K562 (cell line): ENCODE results near the gene SLC28A1. TPM values are rescaled to one million over a fixed set of nuclear protein-coding genes. Genes with fewer than 3 reads are reported as not detected.

Source experiments
- ATAC-seq: fragments of 200-7000 bp; cut with Tn5 transposase; 3 replicates; pipeline ENCODE4 v1.9.1; 2020; ENCODE audit warnings: moderate library complexity
- BruUV-seq: library from RNA; stranded (reverse); fragments of 400-500 nt; replicated peaks from 2 replicates; lab custom pipeline; 2021; lab: Mats Ljungman, UMichigan
- CTCF ChIA-PET: fragments of 300-600 bp; formaldehyde crosslinking; extraction: SDS; loops from one replicate; lab custom pipeline; 2021; ENCODE audit warnings: low intra/inter-chr PET ratio; lab: Yijun Ruan, JAX
- POLR2A ChIA-PET: fragments of 300-600, 350-650 bp; sonication (Branson Sonifier 250); formaldehyde crosslinking; extraction: SDS; loops from one replicate; lab custom pipeline; 2021; ENCODE audit warnings: antibody characterized with exemption, inconsistent platforms; lab: Yijun Ruan, JAX
- DNase-seq, 4 experiments: peaks; one replicate each; pipeline versions ENCODE4 v3.0.0 to v3.0.0-alpha.2; 2011 to 2018; ENCODE audit warnings: low spot score in 3 of 4, mixed read lengths in 3 of 4; ENCODE audit errors: extremely low read depth in 1 of 4
- FAIRE-seq: peaks from 2 replicates; lab custom pipeline; 2011; peaks lifted over from hg19 to GRCh38; lab: Jason Lieb, UNC
- H2AFZ ChIP-seq: 2 replicates; pipeline ENCODE4 v1.6.0; 2011; ENCODE audit warnings: low read depth, low read length, control low read depth, inconsistent platforms
- H3K27ac ChIP-seq: fragments of 200-600 bp; 3 replicates; pipeline ENCODE4 v1.8.0; 2011; ENCODE audit warnings: low read depth, mild to moderate bottlenecking, control low read depth, inconsistent platforms, low read length, moderate library complexity, mixed read lengths; ENCODE audit errors: extremely low read depth
- H3K27me3 ChIP-seq, 2 experiments: fragments of 300-600 bp in 1 of 2; 2 replicates in 1 of 2; 3 replicates in 1 of 2; pipeline versions ENCODE4 v1.6.0 to v1.8.0; 2011; ENCODE audit warnings: inconsistent platforms in 2 of 2, low read length in 2 of 2, mild to moderate bottlenecking in 1 of 2, mixed read lengths in 1 of 2, moderate library complexity in 1 of 2; ENCODE audit not compliant: control insufficient read depth in 2 of 2, insufficient read depth in 2 of 2
- H3K36me3 ChIP-seq: fragments of 300-600 bp; 3 replicates; pipeline ENCODE4 v1.8.0; 2011; ENCODE audit warnings: mild to moderate bottlenecking, low read length, inconsistent platforms; ENCODE audit not compliant: control insufficient read depth, insufficient read depth
- H3K4me1 ChIP-seq, 2 experiments: fragments of 200-600 bp in 1 of 2; replicated peaks in 1 of 2; 2 replicates in 1 of 2; 3 replicates in 1 of 2; pipeline versions ENCODE4 v1.5.1 to v1.8.0; 2011; ENCODE audit warnings: inconsistent platforms in 2 of 2, low read length in 2 of 2, mild to moderate bottlenecking in 1 of 2, mixed read lengths in 1 of 2, moderate library complexity in 1 of 2; ENCODE audit not compliant: control insufficient read depth in 2 of 2, insufficient read depth in 2 of 2
- H3K4me2 ChIP-seq: 2 replicates; pipeline ENCODE4 v1.6.1; 2011; ENCODE audit warnings: low read length, control low read depth, inconsistent platforms, mixed read lengths; ENCODE audit not compliant: insufficient read depth
- H3K4me3 ChIP-seq: fragments of 200-600 bp; sonication (generic), shearing (Covaris generic); 2 replicates; pipeline ENCODE4 v1.5.1; 2016; ENCODE audit warnings: control low read depth, inconsistent platforms
- H3K79me2 ChIP-seq: fragments of 200-600 bp; 3 replicates; pipeline ENCODE4 v1.8.0; 2011; ENCODE audit warnings: low read length, inconsistent platforms; ENCODE audit not compliant: control insufficient read depth, insufficient read depth
- H3K9ac ChIP-seq, 2 experiments: 2 replicates each; pipeline versions ENCODE4 v1.6.0 to v1.6.1; 2011; ENCODE audit warnings: low read depth in 2 of 2, low read length in 2 of 2, control low read depth in 1 of 2, inconsistent platforms in 1 of 2, mild to moderate bottlenecking in 1 of 2, mixed read lengths in 1 of 2; ENCODE audit not compliant: insufficient read depth in 1 of 2
- H3K9me1 ChIP-seq: one replicate; pipeline ENCODE4 v1.6.0; 2011; ENCODE audit warnings: inconsistent platforms, mild to moderate bottlenecking, low read length, moderate library complexity; ENCODE audit not compliant: control insufficient read depth, insufficient read depth
- H3K9me3 ChIP-seq: replicated peaks from 2 replicates; pipeline ENCODE4 v1.5.1; 2011; ENCODE audit warnings: low read depth, low read length, inconsistent platforms; ENCODE audit not compliant: control insufficient read depth, insufficient read depth
- H4K20me1 ChIP-seq: replicated peaks from 2 replicates; pipeline ENCODE4 v1.6.1; 2011; ENCODE audit warnings: low read length, inconsistent platforms, mixed read lengths; ENCODE audit not compliant: control insufficient read depth, insufficient read depth
- CEBPB ChIP-seq: fragments of 450-650 bp; IDR thresholded peaks from 2 replicates; pipeline ENCODE4 v1.6.1; 2016; ENCODE audit warnings: missing genetic modification characterization, missing compliant biosample characterization
- DEAF1 ChIP-seq: fragments of 450-650 bp; formaldehyde crosslinking; IDR thresholded peaks from 2 replicates; pipeline ENCODE4 v1.4.0; 2020; ENCODE audit warnings: mild to moderate bottlenecking, moderate library complexity
- GATAD2B ChIP-seq: fragments of 450-650 bp; IDR thresholded peaks from 2 replicates; pipeline ENCODE4 v1.6.1; 2017; ENCODE audit warnings: mild to moderate bottlenecking, borderline replicate concordance
- KDM5B ChIP-seq: fragments of 200-600 bp; sonication (generic); IDR thresholded peaks from 2 replicates; pipeline ENCODE4 v1.6.1; 2012; ENCODE audit warnings: low read depth, mild to moderate bottlenecking, moderate library complexity, low read length, control low read depth, inconsistent platforms; ENCODE audit not compliant: insufficient replicate concordance
- PML ChIP-seq: IDR thresholded peaks from 2 replicates; pipeline ENCODE4 v1.6.1; 2012; ENCODE audit warnings: low read length, inconsistent platforms
- STAG1 ChIP-seq: sonication (generic); formaldehyde crosslinking; IDR thresholded peaks from 2 replicates; pipeline ENCODE4 v1.5.0; 2020; ENCODE audit warnings: missing genetic modification reagents, borderline replicate concordance
- SUPT5H ChIP-seq: fragments of 450-650 bp; IDR thresholded peaks from 2 replicates; pipeline ENCODE4 v1.6.1; 2016
- TBL1XR1 ChIP-seq, 2 experiments: IDR thresholded peaks; 2 replicates each; pipeline ENCODE4 v1.6.1; 2012; ENCODE audit warnings: improper control_type of control experiment in 2 of 2, low read length in 2 of 2, mild to moderate bottlenecking in 1 of 2
- TEAD4 ChIP-seq, 2 experiments: sonication (generic) in 1 of 2; formaldehyde crosslinking in 1 of 2; IDR thresholded peaks; 2 replicates each; pipeline versions ENCODE4 v1.6.1 to v1.8.0; 2012 to 2022; ENCODE audit warnings: borderline replicate concordance in 1 of 2, inconsistent platforms in 1 of 2, low read length in 1 of 2, mild to moderate bottlenecking in 1 of 2, missing genetic modification reagents in 1 of 2
- ZNF324 ChIP-seq: fragments of 250-450 bp; sonication (Bioruptor Pico); IDR thresholded peaks from 2 replicates; pipeline ENCODE4 v1.4.0; 2020; ENCODE audit warnings: mild to moderate bottlenecking
- ZNF518B ChIP-seq: fragments of 250-450 bp; sonication (Bioruptor Pico); IDR thresholded peaks from 2 replicates; pipeline ENCODE4 v1.5.0; 2021; ENCODE audit warnings: mild to moderate bottlenecking, moderate library complexity
- WGBS: fragments of 100-300 bp; shearing (Covaris generic); methylation state at CpG from one replicate; pipeline ENCODE4 v1.1.6; 2016; ENCODE audit warnings: low coverage, mixed read lengths; ENCODE audit not compliant: insufficient coverage; ENCODE audit errors: missing lambda C conversion rate; 5-methylcytosine and 5-hydroxymethylcytosine counted together
- in situ Hi-C: fragments of 300-500 bp; cut with MboI; formaldehyde crosslinking; loops from 4 replicates; pipeline ENCODE4 v1.15.0; 2018; ENCODE audit warnings: inconsistent platforms, mixed read lengths
- intact Hi-C: fragments of 100-400 bp; cut with micrococcal nuclease; formaldehyde crosslinking; loops from 2 replicates; pipeline ENCODE4 v1.14.2; 2022
- polyA plus RNA-seq, 8 experiments: library from polyadenylated mRNA; depleted of rRNA in 4 of 8; stranded (reverse) in 5 of 8; unstranded in 3 of 8; fragments of >200 nt; fragmentation: Nextera tagmentation in 2 of 8; fragmentation: Illumina TruSeq in 1 of 8; extraction: Ambion mirVana in 2 of 8; extraction: Trizol in 1 of 8; gene quantifications; 2 replicates each; pipeline versions ENCODE4 v1.2.1 to v1.2.3, GENCODE V29; 2011 to 2014; ENCODE audit warnings: inconsistent platforms in 1 of 8, missing spikeins in 1 of 8
- total RNA-seq, 7 experiments: library from RNA; depleted of rRNA in 6 of 7; stranded (reverse); fragments of >200 nt in 6 of 7; fragmentation: Illumina TruSeq in 2 of 7; extraction: Trizol in 2 of 7; gene quantifications; 2 replicates each; pipeline versions ENCODE4 v1.2.1 to v1.2.3, GENCODE V29; 2011 to 2021; ENCODE audit warnings: low replicate concordance in 1 of 7
- TF ChIP-seq, protein P1 (sequence below): fragments of 450-650 bp; IDR thresholded peaks from 2 replicates; pipeline ENCODE4 v1.6.1; 2016; ENCODE audit warnings: missing biosample characterization, missing genetic modification characterization
- TF ChIP-seq, protein P2 (sequence below), 2 experiments: IDR thresholded peaks; 2 replicates each; pipeline ENCODE4 v1.6.1; 2012; ENCODE audit warnings: improper control_type of control experiment in 2 of 2, low read depth in 2 of 2, low read length in 2 of 2, borderline replicate concordance in 1 of 2

The SLC28A1 gene
- total and polyA plus RNA-seq, 9 of the 15 experiments (the other 6 are each of a cell fraction or from before 2014, with no cell fraction given): 0.04 TPM; not detected in 8

DNA sequence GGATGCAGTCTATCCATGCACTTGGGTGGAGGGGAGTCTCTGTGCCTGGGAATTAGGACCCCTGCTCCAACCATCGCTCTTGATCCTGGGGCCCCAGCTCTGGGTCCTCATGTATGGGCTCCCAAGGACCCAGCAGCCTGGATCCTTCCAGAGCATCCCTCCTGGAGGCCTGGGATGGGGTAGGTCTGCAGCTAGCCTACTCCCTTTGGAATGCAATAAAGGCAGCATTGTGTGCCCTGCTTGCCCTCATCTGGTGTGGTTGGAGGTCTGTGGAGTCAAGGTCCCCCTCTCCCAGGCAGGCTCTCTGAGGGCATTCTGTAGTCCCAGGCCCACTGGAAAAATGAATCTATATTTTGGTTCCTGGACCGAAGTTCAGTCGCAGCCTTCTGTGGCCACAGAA, 15.0 kb upstream of the SLC28A1 start:
- Histone ChIP-seq H3K9me1 (no peaks in the 10 kb centered on the region), H3K36me3 (no peaks in the 10 kb centered on the region), H3K27me3 (peaks cover 20 to 50% of the 10 kb centered on the region in 2 experiments), H3K9ac (no peak overlapping the region), H2AFZ (no peak overlapping the region), H3K79me2 (no peaks in the 10 kb centered on the region), H3K4me1 (no peaks in the 10 kb centered on the region), H3K9me3 (no peaks in the 10 kb centered on the region), H3K4me2 (no peak overlapping the region), H3K4me3 (no peak overlapping the region), H3K27ac (no peak overlapping the region), H4K20me1 (no peaks in the 10 kb centered on the region)
- no peak for ATAC-seq
- in situ Hi-C loops: no loop called here
- ChIA-PET CTCF (no interaction called here), POLR2A (interaction anchor here (0.6 to 2.0 kb wide), 3 partner anchors 12 to 32 kb away, joined by 3 to 7 read pairs (median 4); no protein-coding TSS in a partner anchor)
- intact Hi-C loops: no loop called here
- no TSS peak for BruUV-seq
- FAIRE-seq: no peak
- DNase-seq: no peak
- WGBS: 0% methylated on average over 3 of the region's 3 CpGs
- TF ChIP-seq GATAD2B: no peak
- TF ChIP-seq DEAF1 (CRISPR knock-in tag): no peak
- no peak for TF ChIP-seq SUPT5H
- TF ChIP-seq ZNF324: no peak
- no peak for TF ChIP-seq TBL1XR1 (IDR thresholded peaks at IDR 0.05; ENCODE audit: low read length in 2 of 2)
- no peak for TF ChIP-seq CEBPB (tag)
- no peak for TF ChIP-seq TEAD4 (IDR thresholded peaks at IDR 0.05; ENCODE audit: low read length)
- TF ChIP-seq TEAD4 (CRISPR knock-in tag; IDR thresholded peaks at IDR 0.05; ENCODE audit: borderline replicate concordance): no peak
- TF ChIP-seq PML: no peak
- no peak for TF ChIP-seq ZNF518B (CRISPR knock-in tag)
- TF ChIP-seq STAG1 (CRISPR knock-in tag): no peak
- TF ChIP-seq KDM5B: no peak
- TF ChIP-seq, protein P1, sequence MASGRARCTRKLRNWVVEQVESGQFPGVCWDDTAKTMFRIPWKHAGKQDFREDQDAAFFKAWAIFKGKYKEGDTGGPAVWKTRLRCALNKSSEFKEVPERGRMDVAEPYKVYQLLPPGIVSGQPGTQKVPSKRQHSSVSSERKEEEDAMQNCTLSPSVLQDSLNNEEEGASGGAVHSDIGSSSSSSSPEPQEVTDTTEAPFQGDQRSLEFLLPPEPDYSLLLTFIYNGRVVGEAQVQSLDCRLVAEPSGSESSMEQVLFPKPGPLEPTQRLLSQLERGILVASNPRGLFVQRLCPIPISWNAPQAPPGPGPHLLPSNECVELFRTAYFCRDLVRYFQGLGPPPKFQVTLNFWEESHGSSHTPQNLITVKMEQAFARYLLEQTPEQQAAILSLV (tag): no peak
- TF ChIP-seq, protein P2, sequence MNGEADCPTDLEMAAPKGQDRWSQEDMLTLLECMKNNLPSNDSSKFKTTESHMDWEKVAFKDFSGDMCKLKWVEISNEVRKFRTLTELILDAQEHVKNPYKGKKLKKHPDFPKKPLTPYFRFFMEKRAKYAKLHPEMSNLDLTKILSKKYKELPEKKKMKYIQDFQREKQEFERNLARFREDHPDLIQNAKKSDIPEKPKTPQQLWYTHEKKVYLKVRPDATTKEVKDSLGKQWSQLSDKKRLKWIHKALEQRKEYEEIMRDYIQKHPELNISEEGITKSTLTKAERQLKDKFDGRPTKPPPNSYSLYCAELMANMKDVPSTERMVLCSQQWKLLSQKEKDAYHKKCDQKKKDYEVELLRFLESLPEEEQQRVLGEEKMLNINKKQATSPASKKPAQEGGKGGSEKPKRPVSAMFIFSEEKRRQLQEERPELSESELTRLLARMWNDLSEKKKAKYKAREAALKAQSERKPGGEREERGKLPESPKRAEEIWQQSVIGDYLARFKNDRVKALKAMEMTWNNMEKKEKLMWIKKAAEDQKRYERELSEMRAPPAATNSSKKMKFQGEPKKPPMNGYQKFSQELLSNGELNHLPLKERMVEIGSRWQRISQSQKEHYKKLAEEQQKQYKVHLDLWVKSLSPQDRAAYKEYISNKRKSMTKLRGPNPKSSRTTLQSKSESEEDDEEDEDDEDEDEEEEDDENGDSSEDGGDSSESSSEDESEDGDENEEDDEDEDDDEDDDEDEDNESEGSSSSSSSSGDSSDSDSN (IDR thresholded peaks at IDR 0.05; ENCODE audit: borderline replicate concordance in 1 of 2, low read depth in 2 of 2, low read length in 2 of 2): no peak
